Measurements from ENCODE around the gene SLC26A2. TPM values are rescaled to one million over a fixed set of nuclear protein-coding genes. Genes with fewer than 3 reads are reported as not detected.

SLC26A2 gene
- total RNA-seq (ENCODE audit: unreplicated experiment), result 4.7 TPM
- long read RNA-seq, result 0 reads

DNA sequence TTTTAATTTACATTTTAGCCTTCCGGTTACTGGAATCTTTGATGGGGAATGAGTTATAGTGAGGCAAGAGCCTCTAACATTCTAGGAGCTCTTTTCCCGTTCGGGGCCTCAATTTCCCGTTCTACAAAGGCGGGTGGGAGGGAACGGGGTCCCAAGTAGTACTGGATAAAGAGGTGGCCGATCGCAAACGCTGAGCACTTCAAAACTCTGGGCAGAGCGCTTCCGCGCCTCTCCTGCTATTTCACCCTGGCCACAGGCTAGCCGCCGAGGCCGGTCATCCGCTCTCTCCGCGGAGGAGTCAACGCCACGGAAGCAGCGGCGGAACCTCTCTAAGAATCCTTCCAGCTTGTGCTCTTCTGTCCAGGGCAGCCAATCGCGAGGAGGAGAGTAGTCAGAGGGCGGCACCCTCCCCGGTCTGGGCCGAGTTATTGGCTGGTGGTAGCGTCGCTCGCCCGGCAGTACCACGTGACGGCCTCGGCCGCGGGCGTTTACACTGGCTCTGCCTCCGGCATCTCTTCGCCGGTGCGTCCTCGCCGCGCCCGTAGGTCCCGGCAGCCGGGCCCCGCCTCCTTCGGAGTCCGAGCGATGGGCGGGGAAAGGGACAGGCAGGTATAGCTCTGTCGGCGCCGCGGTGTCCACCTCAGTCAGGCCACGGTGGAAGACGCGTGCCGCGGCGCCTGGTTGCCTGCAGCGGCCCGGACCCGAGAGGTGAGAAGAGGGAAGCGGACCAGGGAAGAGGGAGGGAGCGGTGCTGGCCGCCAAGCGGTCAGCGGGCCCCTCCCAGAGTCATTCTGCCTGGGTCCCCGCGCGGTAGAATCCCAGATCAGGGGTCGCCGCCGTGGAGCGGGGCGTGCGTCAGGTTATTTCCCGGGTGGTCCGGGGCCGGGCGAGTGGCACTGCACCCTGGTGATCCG lies at the start of gene SLC26A2:
TSS of gene SLC26A2 (plus strand) at position 487 of the 914 bp plus-strand sequence. CDS start 16,895 bp downstream, outside the sequence.
- TF ChIP-seq, protein P1, sequence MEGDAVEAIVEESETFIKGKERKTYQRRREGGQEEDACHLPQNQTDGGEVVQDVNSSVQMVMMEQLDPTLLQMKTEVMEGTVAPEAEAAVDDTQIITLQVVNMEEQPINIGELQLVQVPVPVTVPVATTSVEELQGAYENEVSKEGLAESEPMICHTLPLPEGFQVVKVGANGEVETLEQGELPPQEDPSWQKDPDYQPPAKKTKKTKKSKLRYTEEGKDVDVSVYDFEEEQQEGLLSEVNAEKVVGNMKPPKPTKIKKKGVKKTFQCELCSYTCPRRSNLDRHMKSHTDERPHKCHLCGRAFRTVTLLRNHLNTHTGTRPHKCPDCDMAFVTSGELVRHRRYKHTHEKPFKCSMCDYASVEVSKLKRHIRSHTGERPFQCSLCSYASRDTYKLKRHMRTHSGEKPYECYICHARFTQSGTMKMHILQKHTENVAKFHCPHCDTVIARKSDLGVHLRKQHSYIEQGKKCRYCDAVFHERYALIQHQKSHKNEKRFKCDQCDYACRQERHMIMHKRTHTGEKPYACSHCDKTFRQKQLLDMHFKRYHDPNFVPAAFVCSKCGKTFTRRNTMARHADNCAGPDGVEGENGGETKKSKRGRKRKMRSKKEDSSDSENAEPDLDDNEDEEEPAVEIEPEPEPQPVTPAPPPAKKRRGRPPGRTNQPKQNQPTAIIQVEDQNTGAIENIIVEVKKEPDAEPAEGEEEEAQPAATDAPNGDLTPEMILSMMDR (IDR thresholded peaks at IDR 0.05; ENCODE audit: partially characterized antibody, unreplicated experiment), result no peak
- Mint-ChIP-seq H3K36me3 (ENCODE audit: unreplicated experiment) (no peaks in the 10 kb centered on the region), H3K4me3 (ENCODE audit: unreplicated experiment) (peak within 1 kb of the TSS; percentile 96), H3K27me3 (ENCODE audit: unreplicated experiment) (peaks cover 9% of the 10 kb centered on the region), H3K27ac (ENCODE audit: unreplicated experiment) (peak within 1 kb of the TSS; percentile 94), H3K9me3 (ENCODE audit: unreplicated experiment) (peaks cover 10% of the 10 kb centered on the region), H3K4me1 (ENCODE audit: low read depth, unreplicated experiment) (peaks cover 9% of the 10 kb centered on the region)
- peak; percentile 95 for DNase-seq

DNA sequence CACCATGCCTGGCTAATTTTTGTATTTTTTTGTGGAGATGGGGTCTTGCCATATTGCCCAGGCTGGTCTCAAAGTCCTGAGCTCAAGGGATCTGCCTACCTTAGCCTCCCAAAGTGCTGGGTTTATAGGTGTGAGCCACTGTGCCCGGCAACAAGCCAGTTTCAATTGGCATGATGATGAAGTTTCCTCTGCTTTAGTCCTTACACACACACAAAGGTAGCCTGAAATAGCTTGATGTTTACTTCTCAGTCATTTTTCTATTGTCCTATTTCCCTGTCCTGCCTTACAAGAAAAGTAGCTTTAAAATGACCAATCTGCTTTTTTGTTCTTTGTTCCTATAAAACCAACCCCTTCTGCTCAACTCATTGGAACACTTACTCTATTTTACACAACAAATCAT lies 49.5 kb upstream of the SLC26A2 start:
- no peak overlapping the region for H3K4me3 Mint-ChIP-seq (ENCODE audit: unreplicated experiment)

DNA sequence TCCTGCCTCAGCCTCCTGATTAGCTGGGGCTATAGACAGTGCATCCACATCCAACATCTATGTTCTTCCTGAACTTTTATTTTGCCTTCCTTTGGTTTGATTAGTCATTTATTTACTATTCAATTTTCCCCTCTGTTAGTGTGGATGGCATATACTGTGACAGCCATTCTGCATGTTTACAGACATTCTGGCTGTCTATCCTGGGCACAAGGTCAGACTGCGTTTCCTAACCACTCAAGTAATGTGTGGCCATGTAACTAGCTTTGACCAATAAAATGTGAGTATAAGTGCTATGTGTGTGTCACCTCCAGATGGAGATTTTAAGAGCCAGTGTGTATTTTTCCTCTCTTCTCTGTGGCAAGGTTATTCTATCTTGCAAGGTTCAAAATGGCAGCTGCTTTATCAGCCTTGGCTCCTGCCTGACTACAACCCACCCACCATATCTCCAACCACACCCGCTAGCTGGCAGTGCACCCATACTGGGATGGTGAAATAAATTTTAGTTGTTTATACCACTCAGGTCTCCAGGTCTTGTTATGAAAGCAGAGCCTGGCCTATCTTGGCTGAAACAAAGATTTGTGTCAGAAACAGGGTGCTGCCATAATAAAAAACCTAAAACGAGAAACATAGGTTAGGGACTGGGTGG lies 48.2 kb upstream of the SLC26A2 start:
- H3K27ac Mint-ChIP-seq (ENCODE audit: unreplicated experiment), result no peak overlapping the region
- TF ChIP-seq, protein P1 (IDR thresholded peaks at IDR 0.05; ENCODE audit: partially characterized antibody, unreplicated experiment), result no peak
- DNase-seq, result no peak
- no peaks in the 10 kb centered on the region for H3K27me3 Mint-ChIP-seq (ENCODE audit: unreplicated experiment)
- no peaks in the 10 kb centered on the region for H3K36me3 Mint-ChIP-seq (ENCODE audit: unreplicated experiment)
- peaks cover 2% of the 10 kb centered on the region for H3K9me3 Mint-ChIP-seq (ENCODE audit: unreplicated experiment)
- no peak overlapping the region for H3K4me3 Mint-ChIP-seq (ENCODE audit: unreplicated experiment)
- H3K4me1 Mint-ChIP-seq (ENCODE audit: low read depth, unreplicated experiment), result no peaks in the 10 kb centered on the region

More for the DNA sequence above, 49.5 kb upstream of the SLC26A2 start:
- H3K9me3 Mint-ChIP-seq (ENCODE audit: unreplicated experiment), result no peaks in the 10 kb centered on the region
- H3K4me1 Mint-ChIP-seq (ENCODE audit: low read depth, unreplicated experiment), result no peaks in the 10 kb centered on the region
- no peak overlapping the region for H3K27ac Mint-ChIP-seq (ENCODE audit: unreplicated experiment)
- H3K27me3 Mint-ChIP-seq (ENCODE audit: unreplicated experiment), result no peaks in the 10 kb centered on the region
- TF ChIP-seq, protein P1 (IDR thresholded peaks at IDR 0.05; ENCODE audit: partially characterized antibody, unreplicated experiment), result no peak
- H3K36me3 Mint-ChIP-seq (ENCODE audit: unreplicated experiment), result no peaks in the 10 kb centered on the region
- no peak for DNase-seq

DNA sequence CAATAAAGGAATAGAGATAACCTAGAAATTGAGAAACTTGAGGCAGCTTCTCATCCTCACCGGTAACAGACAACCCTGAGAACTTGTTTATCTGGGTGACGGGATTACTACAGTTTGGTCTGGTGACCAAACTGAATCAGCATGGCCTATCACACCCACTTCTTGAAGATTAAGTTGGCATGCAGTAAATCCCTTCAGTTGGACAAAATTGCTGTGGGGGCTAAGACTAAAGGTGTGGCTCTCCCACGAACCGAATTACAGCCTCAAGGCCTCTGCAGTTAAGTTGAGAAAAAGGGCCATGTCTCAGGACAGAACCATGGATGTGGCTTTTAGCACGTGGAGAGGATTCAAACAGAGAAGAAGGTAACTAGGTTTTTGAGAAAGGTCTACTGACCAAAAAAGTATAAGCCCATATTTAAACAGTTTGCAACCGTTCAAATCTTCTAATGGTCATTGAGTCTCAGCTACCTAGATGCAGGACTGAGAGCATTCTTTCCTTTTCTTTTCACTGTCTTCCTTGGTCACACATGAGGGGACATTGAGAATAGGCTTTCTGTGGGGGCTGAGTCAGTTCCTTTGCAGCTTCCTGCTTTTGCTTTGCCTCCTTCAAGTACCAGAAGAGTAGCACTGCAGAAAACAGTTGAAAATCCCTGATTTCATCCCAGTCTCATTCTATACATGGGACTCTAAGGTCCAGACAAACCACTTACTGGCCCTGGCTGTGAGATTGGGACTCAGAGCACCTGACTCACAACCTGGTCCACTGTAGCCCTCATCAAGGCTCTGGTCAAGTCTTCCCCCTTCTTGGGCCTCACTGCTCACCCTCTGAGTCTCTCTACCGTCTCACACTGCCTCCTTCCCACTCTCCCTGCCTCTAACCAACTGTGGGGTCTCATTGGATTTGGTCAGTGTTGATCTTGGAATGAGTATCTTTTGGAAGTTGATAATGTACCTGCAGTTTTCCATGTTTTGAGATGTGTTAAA lies 46.8 kb upstream of the SLC26A2 start:
- H3K27ac Mint-ChIP-seq (ENCODE audit: unreplicated experiment), result no peak overlapping the region
- no peaks in the 10 kb centered on the region for H3K4me1 Mint-ChIP-seq (ENCODE audit: low read depth, unreplicated experiment)
- H3K9me3 Mint-ChIP-seq (ENCODE audit: unreplicated experiment), result peaks cover 2% of the 10 kb centered on the region
- no peaks in the 10 kb centered on the region for H3K27me3 Mint-ChIP-seq (ENCODE audit: unreplicated experiment)
- no peaks in the 10 kb centered on the region for H3K36me3 Mint-ChIP-seq (ENCODE audit: unreplicated experiment)
- DNase-seq, result no peak
- H3K4me3 Mint-ChIP-seq (ENCODE audit: unreplicated experiment), result no peak overlapping the region
- TF ChIP-seq, protein P1 (IDR thresholded peaks at IDR 0.05; ENCODE audit: partially characterized antibody, unreplicated experiment), result no peak

All from glutamatergic neuron (in vitro differentiated cells).